Neural cell (in vitro differentiated cells): ENCODE results near the gene SFTPD. TPM values are rescaled to one million over a fixed set of nuclear protein-coding genes. Genes with fewer than 3 reads are reported as not detected.

Experiments used
- H2AFZ ChIP-seq: fragments of 200-600, 300-800 bp; sonication (generic), shearing (Covaris generic); 2 replicates; pipeline ENCODE4 v1.6.0; 2014; ENCODE audit warnings: low read depth, mild to moderate bottlenecking, antibody characterized with exemption, low read length, moderate library complexity
- H3F3A ChIP-seq: fragments of 200-600 bp; shearing (Covaris generic); 2 replicates; pipeline ENCODE4 v1.6.1; 2016; ENCODE audit warnings: mild to moderate bottlenecking, moderate library complexity, mixed read lengths, antibody characterized with exemption, low read length; ENCODE audit not compliant: insufficient read depth, poor library complexity, severe bottlenecking
- H3K27ac ChIP-seq: fragments of 200-600, 300-800 bp; sonication (generic), shearing (Covaris generic); 2 replicates; pipeline ENCODE4 v1.5.1; 2014; ENCODE audit warnings: mild to moderate bottlenecking, low read length, moderate library complexity
- H3K27me3 ChIP-seq: fragments of 300-800, 200-600 bp; sonication (generic), shearing (Covaris generic); 2 replicates; pipeline ENCODE4 v1.6.0; 2014; ENCODE audit warnings: mild to moderate bottlenecking, low read depth, low read length, moderate library complexity; ENCODE audit not compliant: insufficient read depth
- H3K36me3 ChIP-seq: fragments of 300-800, 200-600 bp; sonication (generic), shearing (Covaris generic); 2 replicates; pipeline ENCODE4 v1.5.1; 2014; ENCODE audit warnings: mild to moderate bottlenecking, antibody characterized with exemption, low read length, moderate library complexity; ENCODE audit not compliant: insufficient read depth
- H3K4me2 ChIP-seq: fragments of 300-800, 200-600 bp; sonication (generic), shearing (Covaris generic); 2 replicates; pipeline ENCODE4 v1.6.0; 2014; ENCODE audit warnings: mild to moderate bottlenecking, low read length
- H3K4me3 ChIP-seq: fragments of 300-800, 200-600 bp; sonication (generic), shearing (Covaris generic); 2 replicates; pipeline ENCODE4 v1.5.1; 2014; ENCODE audit warnings: mild to moderate bottlenecking, low read length, moderate library complexity
- H3K79me2 ChIP-seq: fragments of 200-600 bp; shearing (Covaris generic); replicated peaks from 2 replicates; pipeline ENCODE4 v1.6.0; 2014; ENCODE audit warnings: mild to moderate bottlenecking, low read length, moderate library complexity; ENCODE audit not compliant: insufficient read depth
- H3K9ac ChIP-seq: fragments of 300-800, 200-600 bp; sonication (generic), shearing (Covaris generic); 2 replicates; pipeline ENCODE4 v1.6.1; 2016; ENCODE audit warnings: mild to moderate bottlenecking, low read length, mixed read lengths
- H3K9me2 ChIP-seq: fragments of 200-600 bp; shearing (Covaris generic); 2 replicates; pipeline ENCODE4 v1.6.1; 2016; ENCODE audit warnings: mild to moderate bottlenecking, low read length, mixed read lengths; ENCODE audit not compliant: insufficient read depth
- H3K9me3 ChIP-seq: fragments of 200-600, 300-800 bp; sonication (generic), shearing (Covaris generic); 2 replicates; pipeline ENCODE4 v1.6.1; 2016; ENCODE audit warnings: mild to moderate bottlenecking, mixed run types, low read length, moderate library complexity, mixed read lengths
- H4K20me1 ChIP-seq: fragments of 200-600 bp; shearing (Covaris generic); 2 replicates; pipeline ENCODE4 v1.6.1; 2016; ENCODE audit warnings: mild to moderate bottlenecking, mixed run types; ENCODE audit not compliant: insufficient read depth
- CTCF ChIP-seq: fragments of 450-650 bp; IDR thresholded peaks from 2 replicates; pipeline ENCODE4 v1.5.1; 2014; ENCODE audit warnings: antibody characterized with exemption, mild to moderate bottlenecking, moderate library complexity; ENCODE audit not compliant: poor library complexity, severe bottlenecking
- EP300 ChIP-seq: fragments of 450-650 bp; conservative IDR thresholded peaks from 2 replicates; pipeline ENCODE4 v1.6.1; 2014; ENCODE audit warnings: antibody characterized with exemption, mild to moderate bottlenecking, moderate library complexity; ENCODE audit not compliant: poor library complexity, severe bottlenecking
- EZH2 ChIP-seq: fragments of 200-600, 300-800 bp; shearing (Covaris generic), sonication (generic); IDR thresholded peaks from 2 replicates; pipeline ENCODE4 v1.6.1; 2014; ENCODE audit warnings: antibody characterized with exemption, low read length, borderline replicate concordance, mild to moderate bottlenecking; ENCODE audit not compliant: insufficient read depth, poor library complexity, severe bottlenecking
- MXI1 ChIP-seq: fragments of 450-650 bp; conservative IDR thresholded peaks from 2 replicates; pipeline ENCODE4 v1.6.1; 2014; ENCODE audit warnings: antibody characterized with exemption, mild to moderate bottlenecking; ENCODE audit not compliant: poor library complexity, severe bottlenecking
- POLR2AphosphoS5 ChIP-seq: IDR thresholded peaks from 2 replicates; pipeline ENCODE4 v1.6.1; 2012
- RAD21 ChIP-seq: fragments of 450-650 bp; conservative IDR thresholded peaks from 2 replicates; pipeline ENCODE4 v1.6.1; 2014; ENCODE audit warnings: antibody characterized with exemption, mild to moderate bottlenecking, moderate library complexity
- REST ChIP-seq: IDR thresholded peaks from 2 replicates; pipeline ENCODE4 v1.6.1; 2012; ENCODE audit warnings: borderline replicate concordance
- SMC3 ChIP-seq: fragments of 450-650 bp; conservative IDR thresholded peaks from 2 replicates; pipeline ENCODE4 v1.6.1; 2014; ENCODE audit warnings: antibody characterized with exemption, mild to moderate bottlenecking, moderate library complexity; ENCODE audit not compliant: poor library complexity
- TAF1 ChIP-seq: IDR thresholded peaks from 2 replicates; pipeline ENCODE4 v1.6.1; 2012; ENCODE audit warnings: low read depth
- polyA plus RNA-seq: library from polyadenylated mRNA; depleted of rRNA; stranded (reverse); fragments of >200 nt; gene quantifications from 2 replicates; pipeline ENCODE4 v1.2.3, GENCODE V29; 2014

SFTPD gene
- polyA plus RNA-seq, 1 donor from 2014 or later = 0.51 TPM

- no peaks in the 10 kb centered on the region for H3K79me2 ChIP-seq
- H3K27ac ChIP-seq = no peak overlapping the region
- no peaks in the 10 kb centered on the region for H3F3A ChIP-seq
- H3K36me3 ChIP-seq = no peaks in the 10 kb centered on the region
- no peak overlapping the region for H3K4me3 ChIP-seq
- H4K20me1 ChIP-seq = no peaks in the 10 kb centered on the region
- TF ChIP-seq EP300 (no peak), RAD21 (no peak), SMC3 (no peak), EZH2 (no peak), CTCF (no peak), TAF1 (no peak), REST (no peak), MXI1 (no peak), POLR2AphosphoS5 (no peak)
- no peaks in the 10 kb centered on the region for H3K27me3 ChIP-seq
- H3K9me2 ChIP-seq = no peaks in the 10 kb centered on the region
- H3K4me2 ChIP-seq = no peak overlapping the region
- no peak overlapping the region for H2AFZ ChIP-seq
- no peaks in the 10 kb centered on the region for H3K9me3 ChIP-seq
- no peak overlapping the region for H3K9ac ChIP-seq
These were observed 18.2 kb downstream of the SFTPD start for GRCh38 chr10:79930751-79931150.

GRCh38 chr10:79930267-79930666 lies 18.6 kb downstream of the SFTPD start:
- H3K36me3 ChIP-seq = no peaks in the 10 kb centered on the region
- H3K9me3 ChIP-seq = no peaks in the 10 kb centered on the region
- H2AFZ ChIP-seq = no peak overlapping the region
- TF ChIP-seq EZH2 = no peak
- no peak for TF ChIP-seq EP300
- H3K79me2 ChIP-seq = no peaks in the 10 kb centered on the region
- no peak overlapping the region for H3K4me2 ChIP-seq
- H3K27me3 ChIP-seq = no peaks in the 10 kb centered on the region
- no peak overlapping the region for H3K4me3 ChIP-seq
- H3K9me2 ChIP-seq = no peaks in the 10 kb centered on the region
- H4K20me1 ChIP-seq = no peaks in the 10 kb centered on the region
- no peak overlapping the region for H3K27ac ChIP-seq
- H3K9ac ChIP-seq = no peak overlapping the region
- no peaks in the 10 kb centered on the region for H3F3A ChIP-seq

GRCh38 chr10:79929409-79929904 lies 19.4 kb downstream of the SFTPD start:
- H3K27me3 ChIP-seq = no peaks in the 10 kb centered on the region
- H2AFZ ChIP-seq = no peak overlapping the region
- H3K79me2 ChIP-seq = no peaks in the 10 kb centered on the region
- no peak overlapping the region for H3K27ac ChIP-seq
- no peak for TF ChIP-seq MXI1
- no peak for TF ChIP-seq POLR2AphosphoS5
- no peak for TF ChIP-seq EP300
- TF ChIP-seq SMC3 = peak; percentile 77
- TF ChIP-seq RAD21 = peak; percentile 76
- TF ChIP-seq CTCF = peak; percentile 68
- H3K36me3 ChIP-seq = no peaks in the 10 kb centered on the region
- H3K9me2 ChIP-seq = no peaks in the 10 kb centered on the region
- no peaks in the 10 kb centered on the region for H4K20me1 ChIP-seq
- no peaks in the 10 kb centered on the region for H3F3A ChIP-seq
- H3K4me2 ChIP-seq = no peak overlapping the region
- H3K9me3 ChIP-seq = no peaks in the 10 kb centered on the region
- no peak overlapping the region for H3K9ac ChIP-seq
- no peak overlapping the region for H3K4me3 ChIP-seq
